Caki2 (cell line): ENCODE results near the gene PROC. TPM values are rescaled to one million over a fixed set of nuclear protein-coding genes. Genes with fewer than 3 reads are reported as not detected.

Experiments
- DNase-seq: peaks from one replicate; pipeline ENCODE4 v3.0.0-alpha.2; 2015; ENCODE audit warnings: low read depth
- in situ Hi-C: cut with HindIII; loops from 2 replicates; pipeline ENCODE4 v1.10.0; 2016; ENCODE audit warnings: low sequenced_read_pairs, low pct_unique_long_range_greater_than_20kb, mixed read lengths
- total RNA-seq: library from RNA; depleted of rRNA; stranded (reverse); fragments of >200 nt; shearing (Covaris generic); gene quantifications from 2 replicates; pipeline ENCODE4 v1.2.3, GENCODE V29; 2014; ENCODE audit warnings: low replicate concordance

Gene PROC
- total RNA-seq, 1 experiment from 2014 or later = 0.44 TPM

- in situ Hi-C loops = no loop called here
- no peak for DNase-seq
Measured at GRCh38 chr2:127392133-127392827, 25.9 kb upstream of the PROC start.

GRCh38 chr2:127392828-127393578, 25.2 kb upstream of the PROC start:
- in situ Hi-C loops = no loop called here
- no peak for DNase-seq

GRCh38 chr2:127394492-127394891, 23.7 kb upstream of the PROC start:
- in situ Hi-C loops = no loop called here
- no peak for DNase-seq

GRCh38 chr2:127397568-127398238, 20.5 kb upstream of the PROC start:
- in situ Hi-C loops = no loop called here
- no peak for DNase-seq

- in situ Hi-C loops = no loop called here
- peak; percentile 80 for DNase-seq
Measured at GRCh38 chr2:127398239-127398590, 20.0 kb upstream of the PROC start.

GRCh38 chr2:127400533-127400896, 17.7 kb upstream of the PROC start:
- DNase-seq = no peak
- in situ Hi-C loops = no loop called here

- in situ Hi-C loops = no loop called here
- DNase-seq = peak; percentile 47
Measured at GRCh38 chr2:127400897-127401756, 17.1 kb upstream of the PROC start.

GRCh38 chr2:127401757-127402695, 16.2 kb upstream of the PROC start:
- no peak for DNase-seq
- in situ Hi-C loops = no loop called here

- no peak for DNase-seq
- in situ Hi-C loops = no loop called here
Measured at GRCh38 chr2:127403460-127403859, 14.8 kb upstream of the PROC start.

- DNase-seq = no peak
- in situ Hi-C loops = no loop called here
Measured at GRCh38 chr2:127404466-127405254, 13.6 kb upstream of the PROC start.

- no peak for DNase-seq
- in situ Hi-C loops = no loop called here
Measured at GRCh38 chr2:127405255-127405610, 13.0 kb upstream of the PROC start.

- in situ Hi-C loops = no loop called here
- DNase-seq = no peak
Measured at GRCh38 chr2:127406454-127406853, 11.8 kb upstream of the PROC start.

- in situ Hi-C loops = no loop called here
Measured at GRCh38 chr2:127407091-127407490, 11.1 kb upstream of the PROC start.

GRCh38 chr2:127407661-127408003, 10.6 kb upstream of the PROC start:
- in situ Hi-C loops = no loop called here

More at GRCh38 chr2:127407091-127407490, 11.1 kb upstream of the PROC start:
- no peak for DNase-seq

GRCh38 chr2:127408004-127408806, 10.0 kb upstream of the PROC start:
- DNase-seq = peak; percentile 92
- in situ Hi-C loops = no loop called here

More at GRCh38 chr2:127407661-127408003, 10.6 kb upstream of the PROC start:
- DNase-seq = peak; percentile 39

GRCh38 chr2:127408807-127409099, 9.5 kb upstream of the PROC start:
- in situ Hi-C loops = no loop called here
- DNase-seq = no peak
